Activated naive CD8-positive, alpha-beta T cell treated with anti-CD3 and anti-CD28 coated beads for 36 hours (primary cell): ENCODE data around the gene HLX. TPM values are rescaled to one million over a fixed set of nuclear protein-coding genes. Genes with fewer than 3 reads are reported as not detected.
A peak's percentile ranks its signal among the peaks of the same experiment; 100 is the strongest.

Experiments
- DNase-seq: peaks from one replicate; pipeline ENCODE4 v3.0.0; 2021
- H3K27ac Mint-ChIP-seq: one replicate; pipeline ENCODE4 v1.8.0; 2022; ENCODE audit warnings: mild to moderate bottlenecking, moderate library complexity, mixed read lengths
- H3K27me3 Mint-ChIP-seq: one replicate; pipeline ENCODE4 v1.8.0; 2022; ENCODE audit warnings: mild to moderate bottlenecking, mixed read lengths
- H3K36me3 Mint-ChIP-seq: one replicate; pipeline ENCODE4 v1.8.0; 2021; ENCODE audit warnings: mild to moderate bottlenecking, mixed read lengths
- H3K4me1 Mint-ChIP-seq: one replicate; pipeline ENCODE4 v1.8.0; 2021; ENCODE audit warnings: mixed read lengths
- H3K4me3 Mint-ChIP-seq: one replicate; pipeline ENCODE4 v1.8.0; 2022; ENCODE audit warnings: mild to moderate bottlenecking, moderate library complexity, mixed read lengths
- H3K9me3 Mint-ChIP-seq: one replicate; pipeline ENCODE4 v1.8.0; 2022; ENCODE audit warnings: mixed read lengths
- total RNA-seq, 2 experiments: library from RNA; stranded (reverse); gene quantifications; one replicate each; pipeline ENCODE4 v1.2.3, GENCODE V29; 2021

HLX gene
- total RNA-seq, 2 experiments from 2014 or later: not detected

GRCh38 chr1:220878191-220879075 is 810 bp upstream of the HLX start:
- H3K27ac Mint-ChIP-seq: peak overlapping the region; percentile 54

GRCh38 chr1:220879509-220880361 is 492 bp downstream of the HLX start:
- Mint-ChIP-seq H3K4me3 (peak overlapping the region; percentile 55), H3K4me1 (peaks cover 31% of the 10 kb centered on the region), H3K9me3 (no peaks in the 10 kb centered on the region), H3K27me3 (peaks cover 92% of the 10 kb centered on the region), H3K27ac (no peak overlapping the region), H3K36me3 (no peaks in the 10 kb centered on the region)
- no peak for DNase-seq

More at GRCh38 chr1:220878191-220879075, 810 bp upstream of the HLX start:
- H3K4me1 Mint-ChIP-seq: peaks cover 31% of the 10 kb centered on the region
- peaks cover 94% of the 10 kb centered on the region for H3K27me3 Mint-ChIP-seq
- DNase-seq: no peak
- H3K9me3 Mint-ChIP-seq: no peaks in the 10 kb centered on the region
- no peaks in the 10 kb centered on the region for H3K36me3 Mint-ChIP-seq
- peak overlapping the region; percentile 69 for H3K4me3 Mint-ChIP-seq

GRCh38 chr1:220880362-220880670 is 1.1 kb downstream of the HLX start:
- H3K4me3 Mint-ChIP-seq: peak overlapping the region; percentile 51
- no peaks in the 10 kb centered on the region for H3K9me3 Mint-ChIP-seq
- H3K27me3 Mint-ChIP-seq: peaks cover 92% of the 10 kb centered on the region

GRCh38 chr1:220880726-220881506 is 1.7 kb downstream of the HLX start:
- Mint-ChIP-seq H3K4me3 (peak overlapping the region; percentile 51), H3K27me3 (peaks cover 90% of the 10 kb centered on the region), H3K9me3 (no peaks in the 10 kb centered on the region), H3K27ac (no peak overlapping the region), H3K4me1 (peaks cover 31% of the 10 kb centered on the region), H3K36me3 (no peaks in the 10 kb centered on the region)
- DNase-seq: no peak

More at GRCh38 chr1:220880362-220880670, 1.1 kb downstream of the HLX start:
- no peak for DNase-seq
- no peaks in the 10 kb centered on the region for H3K36me3 Mint-ChIP-seq
- no peak overlapping the region for H3K27ac Mint-ChIP-seq
- H3K4me1 Mint-ChIP-seq: peaks cover 31% of the 10 kb centered on the region

GRCh38 chr1:220882061-220882891 is 3.0 kb downstream of the HLX start:
- Mint-ChIP-seq H3K9me3 (no peaks in the 10 kb centered on the region), H3K4me1 (peaks cover 28% of the 10 kb centered on the region), H3K4me3 (no peak overlapping the region), H3K36me3 (no peaks in the 10 kb centered on the region), H3K27me3 (peaks cover 90% of the 10 kb centered on the region), H3K27ac (no peak overlapping the region)
- no peak for DNase-seq

GRCh38 chr1:220884109-220884980 is 5.1 kb downstream of the HLX start:
- no peak for DNase-seq
- peaks cover 91% of the 10 kb centered on the region for H3K27me3 Mint-ChIP-seq
- no peaks in the 10 kb centered on the region for H3K36me3 Mint-ChIP-seq
- H3K4me3 Mint-ChIP-seq: no peak overlapping the region
- H3K4me1 Mint-ChIP-seq: peaks cover 15% of the 10 kb centered on the region
- no peaks in the 10 kb centered on the region for H3K9me3 Mint-ChIP-seq
- no peak overlapping the region for H3K27ac Mint-ChIP-seq

- Mint-ChIP-seq H3K27me3 (peaks cover 94% of the 10 kb centered on the region), H3K9me3 (no peaks in the 10 kb centered on the region), H3K36me3 (no peaks in the 10 kb centered on the region), H3K27ac (no peak overlapping the region), H3K4me3 (no peak overlapping the region), H3K4me1 (peaks cover 15% of the 10 kb centered on the region)
- DNase-seq: no peak
Observed at GRCh38 chr1:220884981-220885918, 6.0 kb downstream of the HLX start.

GRCh38 chr1:220885971-220886370 is 6.7 kb downstream of the HLX start:
- Mint-ChIP-seq H3K4me3 (no peak overlapping the region), H3K36me3 (no peaks in the 10 kb centered on the region), H3K27me3 (peaks cover 94% of the 10 kb centered on the region), H3K4me1 (peaks cover 7% of the 10 kb centered on the region), H3K27ac (no peak overlapping the region), H3K9me3 (no peaks in the 10 kb centered on the region)
- no peak for DNase-seq

- no peaks in the 10 kb centered on the region for H3K9me3 Mint-ChIP-seq
- peaks cover 4% of the 10 kb centered on the region for H3K36me3 Mint-ChIP-seq
- H3K4me3 Mint-ChIP-seq: no peak overlapping the region
- peaks cover 5% of the 10 kb centered on the region for H3K4me1 Mint-ChIP-seq
- no peak for DNase-seq
- H3K27me3 Mint-ChIP-seq: peaks cover 94% of the 10 kb centered on the region
- H3K27ac Mint-ChIP-seq: no peak overlapping the region
Observed at GRCh38 chr1:220886470-220887201, 7.4 kb downstream of the HLX start.

GRCh38 chr1:220887202-220887519 is 7.9 kb downstream of the HLX start:
- Mint-ChIP-seq H3K4me1 (peaks cover 7% of the 10 kb centered on the region), H3K36me3 (peaks cover 6% of the 10 kb centered on the region), H3K4me3 (no peak overlapping the region), H3K27ac (no peak overlapping the region), H3K9me3 (no peaks in the 10 kb centered on the region), H3K27me3 (peaks cover 94% of the 10 kb centered on the region)
- DNase-seq: no peak

GRCh38 chr1:220887520-220888416 is 8.5 kb downstream of the HLX start:
- Mint-ChIP-seq H3K36me3 (peaks cover 6% of the 10 kb centered on the region), H3K4me3 (no peak overlapping the region), H3K9me3 (peaks cover 2% of the 10 kb centered on the region), H3K4me1 (peaks cover 7% of the 10 kb centered on the region), H3K27ac (no peak overlapping the region), H3K27me3 (peaks cover 94% of the 10 kb centered on the region)
- no peak for DNase-seq
